ENCODE results near the gene TTC33.

- TF ChIP-seq, protein P1, sequence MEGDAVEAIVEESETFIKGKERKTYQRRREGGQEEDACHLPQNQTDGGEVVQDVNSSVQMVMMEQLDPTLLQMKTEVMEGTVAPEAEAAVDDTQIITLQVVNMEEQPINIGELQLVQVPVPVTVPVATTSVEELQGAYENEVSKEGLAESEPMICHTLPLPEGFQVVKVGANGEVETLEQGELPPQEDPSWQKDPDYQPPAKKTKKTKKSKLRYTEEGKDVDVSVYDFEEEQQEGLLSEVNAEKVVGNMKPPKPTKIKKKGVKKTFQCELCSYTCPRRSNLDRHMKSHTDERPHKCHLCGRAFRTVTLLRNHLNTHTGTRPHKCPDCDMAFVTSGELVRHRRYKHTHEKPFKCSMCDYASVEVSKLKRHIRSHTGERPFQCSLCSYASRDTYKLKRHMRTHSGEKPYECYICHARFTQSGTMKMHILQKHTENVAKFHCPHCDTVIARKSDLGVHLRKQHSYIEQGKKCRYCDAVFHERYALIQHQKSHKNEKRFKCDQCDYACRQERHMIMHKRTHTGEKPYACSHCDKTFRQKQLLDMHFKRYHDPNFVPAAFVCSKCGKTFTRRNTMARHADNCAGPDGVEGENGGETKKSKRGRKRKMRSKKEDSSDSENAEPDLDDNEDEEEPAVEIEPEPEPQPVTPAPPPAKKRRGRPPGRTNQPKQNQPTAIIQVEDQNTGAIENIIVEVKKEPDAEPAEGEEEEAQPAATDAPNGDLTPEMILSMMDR (IDR thresholded peaks at IDR 0.05; ENCODE audit: low read depth, low read length) = no peak
- TF ChIP-seq EZH2phosphoT487 (IDR thresholded peaks at IDR 0.05; ENCODE audit: low read depth) = no peak
These were observed 207.7 kb downstream of the TTC33 start for GRCh38 chr5:40547994-40548575.

Measured in OCI-LY3 (cell line).